Uterus (tissue), 4 donors: ENCODE measurements around the gene NFIA. TPM values are rescaled to one million over a fixed set of nuclear protein-coding genes. Genes with fewer than 3 reads are reported as not detected.

Source experiments
- DNase-seq, 2 donors: peaks; one replicate each; pipeline ENCODE4 v3.0.0-alpha.2; 2019 to 2020
- H3K27ac ChIP-seq, 2 donors: fragments of 200-600 bp; sonication (generic); 1 replicate in 1 of 2; 2 replicates in 1 of 2; pipeline ENCODE4 v1.5.1; 2016 to 2018
- H3K27me3 ChIP-seq, 2 donors: fragments of 200-600 bp; sonication (generic); one replicate each; pipeline ENCODE4 v1.5.1; 2018 to 2019; ENCODE audit warnings: control low read depth in 1 of 2
- H3K36me3 ChIP-seq, 2 donors: fragments of 200-600 bp; sonication (generic); one replicate each; pipeline ENCODE4 v1.5.1; 2019; ENCODE audit warnings: control low read depth in 1 of 2
- H3K4me1 ChIP-seq, 2 donors: fragments of 200-600 bp; sonication (generic); one replicate each; pipeline ENCODE4 v1.5.1; 2018 to 2019; ENCODE audit warnings: control low read depth in 1 of 2
- H3K4me3 ChIP-seq, 2 donors: fragments of 200-600 bp; sonication (generic); 1 replicate in 1 of 2; 2 replicates in 1 of 2; pipeline ENCODE4 v1.5.1; 2018 to 2019; ENCODE audit warnings: mild to moderate bottlenecking in 1 of 2
- H3K9me3 ChIP-seq, 2 donors: fragments of 200-600 bp; sonication (generic); one replicate each; pipeline ENCODE4 v1.5.1; 2019; ENCODE audit warnings: control low read depth in 1 of 2
- POLR2A ChIP-seq, 2 donors: fragments of 450-650 bp; IDR thresholded peaks; one replicate each; pipeline ENCODE4 v1.6.1; 2016; ENCODE audit warnings: antibody characterized with exemption in 2 of 2, mild to moderate bottlenecking in 1 of 2, moderate library complexity in 1 of 2
- intact Hi-C: fragments of 100-400 bp; cut with DNase I; formaldehyde crosslinking; loops from one replicate; pipeline ENCODE4 v1.15.1; 2023; ENCODE audit warnings: low total_unique reads
- total RNA-seq, 4 donors: library from RNA; depleted of rRNA in 3 of 4; stranded (reverse); fragments of >200 nt in 3 of 4; gene quantifications; one replicate each; pipeline versions ENCODE4 v1.1.0 to v1.2.4, GENCODE V29; 2014 to 2023
- TF ChIP-seq, protein P1 (sequence below), 4 experiments: fragments of 200-600 bp in 2 of 4; fragments of 450-650 bp in 2 of 4; sonication (generic) in 2 of 4; IDR thresholded peaks; one replicate each; pipeline ENCODE4 v1.5.1; 2016 to 2019; ENCODE audit warnings: antibody characterized with exemption in 4 of 4, mild to moderate bottlenecking in 2 of 4, moderate library complexity in 1 of 4
- donor health status: DM: yes; HTN: yes; CAD: no.

The NFIA gene
- total RNA-seq, 4 donors from 2014 or later: 49.2 to 116 (median 64.9) TPM

DNA sequence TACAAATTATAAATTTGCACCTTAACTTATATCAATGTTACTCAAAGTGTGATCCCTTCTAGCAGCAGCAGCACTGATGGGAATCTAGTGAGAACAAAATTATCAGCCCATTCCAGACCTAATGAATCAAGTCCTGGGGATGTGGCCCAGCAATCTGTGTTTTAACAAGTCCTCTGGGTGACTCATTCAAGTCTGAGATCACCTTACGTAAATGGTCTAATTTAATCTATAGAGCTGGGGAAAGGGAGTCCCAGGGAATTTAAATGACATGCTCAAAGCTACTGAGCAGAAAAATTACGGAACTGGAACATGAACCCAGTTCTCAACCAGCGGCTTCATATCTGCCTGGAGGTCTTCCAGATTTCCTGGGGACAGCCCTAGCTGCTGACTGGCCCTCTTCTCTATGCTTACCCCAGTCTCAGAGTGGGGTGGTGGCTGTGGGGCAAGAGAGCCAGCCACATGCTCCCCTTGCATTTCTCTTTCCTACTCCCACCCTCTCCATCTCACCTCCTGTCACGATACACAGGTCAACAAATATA, 422.6 kb downstream of the NFIA start:
- TF ChIP-seq, protein P1, sequence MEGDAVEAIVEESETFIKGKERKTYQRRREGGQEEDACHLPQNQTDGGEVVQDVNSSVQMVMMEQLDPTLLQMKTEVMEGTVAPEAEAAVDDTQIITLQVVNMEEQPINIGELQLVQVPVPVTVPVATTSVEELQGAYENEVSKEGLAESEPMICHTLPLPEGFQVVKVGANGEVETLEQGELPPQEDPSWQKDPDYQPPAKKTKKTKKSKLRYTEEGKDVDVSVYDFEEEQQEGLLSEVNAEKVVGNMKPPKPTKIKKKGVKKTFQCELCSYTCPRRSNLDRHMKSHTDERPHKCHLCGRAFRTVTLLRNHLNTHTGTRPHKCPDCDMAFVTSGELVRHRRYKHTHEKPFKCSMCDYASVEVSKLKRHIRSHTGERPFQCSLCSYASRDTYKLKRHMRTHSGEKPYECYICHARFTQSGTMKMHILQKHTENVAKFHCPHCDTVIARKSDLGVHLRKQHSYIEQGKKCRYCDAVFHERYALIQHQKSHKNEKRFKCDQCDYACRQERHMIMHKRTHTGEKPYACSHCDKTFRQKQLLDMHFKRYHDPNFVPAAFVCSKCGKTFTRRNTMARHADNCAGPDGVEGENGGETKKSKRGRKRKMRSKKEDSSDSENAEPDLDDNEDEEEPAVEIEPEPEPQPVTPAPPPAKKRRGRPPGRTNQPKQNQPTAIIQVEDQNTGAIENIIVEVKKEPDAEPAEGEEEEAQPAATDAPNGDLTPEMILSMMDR (IDR thresholded peaks at IDR 0.05): no peak
- TF ChIP-seq POLR2A (IDR thresholded peaks at IDR 0.05): no peak
- no peaks in the 10 kb centered on the region for H3K4me1 ChIP-seq
- intact Hi-C loops: no loop called here
- no peak for DNase-seq
- no peaks in the 10 kb centered on the region for H3K9me3 ChIP-seq
- H3K36me3 ChIP-seq: no peaks in the 10 kb centered on the region
- H3K4me3 ChIP-seq: no peak overlapping the region
- no peaks in the 10 kb centered on the region for H3K27me3 ChIP-seq
- H3K27ac ChIP-seq: no peak overlapping the region

DNA sequence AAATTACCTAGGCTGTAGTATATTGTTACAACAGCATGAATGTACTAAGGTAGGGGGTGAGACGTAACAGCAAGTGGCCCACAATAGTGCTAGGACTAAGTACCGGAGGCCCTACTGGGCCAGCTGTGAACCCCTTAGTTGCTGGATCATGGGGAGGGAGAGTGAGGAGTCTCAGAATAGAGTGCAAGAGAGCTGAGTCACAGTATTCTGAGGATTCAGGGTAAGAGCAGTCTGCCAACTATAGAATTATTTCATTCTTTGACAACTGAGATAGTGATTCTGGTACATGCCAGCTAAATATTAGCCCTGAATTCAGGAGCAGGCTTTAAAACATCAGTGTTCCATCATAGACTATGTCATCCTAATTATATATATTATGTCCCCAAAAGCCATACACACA, 423.9 kb downstream of the NFIA start:
- Histone ChIP-seq H3K4me1 (no peaks in the 10 kb centered on the region), H3K27me3 (no peaks in the 10 kb centered on the region), H3K36me3 (no peaks in the 10 kb centered on the region), H3K27ac (no peak overlapping the region), H3K9me3 (no peaks in the 10 kb centered on the region), H3K4me3 (no peak overlapping the region)
- intact Hi-C loops: no loop called here
- no peak for TF ChIP-seq POLR2A (IDR thresholded peaks at IDR 0.05)
- TF ChIP-seq, protein P1 (IDR thresholded peaks at IDR 0.05): no peak
- DNase-seq: no peak

DNA sequence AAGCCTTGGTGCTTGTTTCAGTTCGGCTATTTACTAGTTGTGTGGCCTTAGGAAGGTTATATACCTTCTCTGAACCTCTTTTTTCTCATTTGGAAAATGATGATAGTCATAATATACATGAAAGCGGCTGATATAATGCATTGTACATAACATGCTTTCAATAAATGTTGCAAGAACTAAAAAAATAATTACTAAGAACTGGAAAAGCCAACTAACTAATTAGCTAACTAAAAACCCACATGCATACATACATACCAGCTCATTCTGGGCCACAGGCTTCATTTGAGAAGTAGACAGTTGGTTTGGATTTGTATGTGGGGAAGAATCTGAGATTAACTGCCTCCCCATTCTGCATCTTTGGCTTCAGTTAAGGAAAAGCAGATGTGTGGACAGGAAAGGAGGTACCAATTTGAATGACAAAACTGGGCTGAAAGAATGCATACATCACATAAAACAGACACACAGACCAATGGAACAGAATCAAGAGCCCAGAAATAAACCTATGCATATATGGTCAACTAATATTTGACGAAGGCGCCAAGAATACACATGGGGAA, 424.7 kb downstream of the NFIA start:
- no peak for TF ChIP-seq POLR2A (IDR thresholded peaks at IDR 0.05)
- no peaks in the 10 kb centered on the region for H3K9me3 ChIP-seq
- H3K27ac ChIP-seq: no peak overlapping the region
- no peaks in the 10 kb centered on the region for H3K36me3 ChIP-seq
- no peak overlapping the region for H3K4me3 ChIP-seq
- H3K27me3 ChIP-seq: no peaks in the 10 kb centered on the region
- H3K4me1 ChIP-seq: no peaks in the 10 kb centered on the region
- DNase-seq: no peak
- intact Hi-C loops: no loop called here
